ENCODE results near the gene ZNF543.

GRCh38 chr19:57320180-57321084 is at the start of gene ZNF543:
- TF ChIP-seq CTCF (IDR thresholded peaks at IDR 0.05; ENCODE audit: low read depth, low read length) (no peak), EZH2phosphoT487 (IDR thresholded peaks at IDR 0.05; ENCODE audit: low read depth) (no peak)

All from OCI-LY3 (cell line).